Peyer's patch (tissue), 4 donors: ENCODE results near the gene CRELD2. TPM values are rescaled to one million over a fixed set of nuclear protein-coding genes. Genes with fewer than 3 reads are reported as not detected.

ENCODE experiments used
- DNase-seq, 3 donors: peaks; one replicate each; pipeline ENCODE4 v3.0.0-alpha.2; 2017 to 2019
- H3K27ac ChIP-seq, 4 donors: fragments of 200-600 bp; sonication (generic); one replicate each; pipeline ENCODE4 v1.5.1; 2016 to 2019
- H3K27me3 ChIP-seq, 2 donors: fragments of 200-600 bp; sonication (generic); one replicate each; pipeline ENCODE4 v1.5.1; 2019
- H3K36me3 ChIP-seq, 3 donors: fragments of 200-600 bp; sonication (generic); one replicate each; pipeline ENCODE4 v1.5.1; 2016 to 2019
- H3K4me1 ChIP-seq, 4 donors: fragments of 200-600 bp; sonication (generic); one replicate each; pipeline ENCODE4 v1.5.1; 2016 to 2019
- H3K4me3 ChIP-seq, 4 donors: fragments of 200-600 bp; sonication (generic); 1 replicate in 3 of 4; 2 replicates in 1 of 4; pipeline ENCODE4 v1.5.1; 2016 to 2019; ENCODE audit warnings: mild to moderate bottlenecking in 1 of 4
- H3K9me3 ChIP-seq, 4 donors: fragments of 200-600 bp; sonication (generic); one replicate each; pipeline ENCODE4 v1.5.1; 2016 to 2019; ENCODE audit warnings: mild to moderate bottlenecking in 1 of 4
- POLR2A ChIP-seq, 2 donors: fragments of 450-650 bp; IDR thresholded peaks; one replicate each; pipeline ENCODE4 v1.5.1; 2017; ENCODE audit warnings: antibody characterized with exemption in 2 of 2, mild to moderate bottlenecking in 2 of 2, moderate library complexity in 2 of 2
- total RNA-seq, 4 donors: library from RNA; depleted of rRNA; stranded (reverse); fragments of >200 nt; gene quantifications; one replicate each; pipeline ENCODE4 v1.1.0, GENCODE V29; 2016
- TF ChIP-seq, protein P1 (sequence below), 6 experiments: fragments of 450-650 bp in 4 of 6; fragments of 200-600 bp in 2 of 6; sonication (generic) in 1 of 6; IDR thresholded peaks; one replicate each; pipeline ENCODE4 v1.5.1; 2017 to 2019; ENCODE audit warnings: antibody characterized with exemption in 6 of 6, mild to moderate bottlenecking in 3 of 6, moderate library complexity in 1 of 6

CRELD2 gene
- total RNA-seq, 4 donors from 2014 or later, result 33.3 to 52.0 (median 41.1) TPM

DNA sequence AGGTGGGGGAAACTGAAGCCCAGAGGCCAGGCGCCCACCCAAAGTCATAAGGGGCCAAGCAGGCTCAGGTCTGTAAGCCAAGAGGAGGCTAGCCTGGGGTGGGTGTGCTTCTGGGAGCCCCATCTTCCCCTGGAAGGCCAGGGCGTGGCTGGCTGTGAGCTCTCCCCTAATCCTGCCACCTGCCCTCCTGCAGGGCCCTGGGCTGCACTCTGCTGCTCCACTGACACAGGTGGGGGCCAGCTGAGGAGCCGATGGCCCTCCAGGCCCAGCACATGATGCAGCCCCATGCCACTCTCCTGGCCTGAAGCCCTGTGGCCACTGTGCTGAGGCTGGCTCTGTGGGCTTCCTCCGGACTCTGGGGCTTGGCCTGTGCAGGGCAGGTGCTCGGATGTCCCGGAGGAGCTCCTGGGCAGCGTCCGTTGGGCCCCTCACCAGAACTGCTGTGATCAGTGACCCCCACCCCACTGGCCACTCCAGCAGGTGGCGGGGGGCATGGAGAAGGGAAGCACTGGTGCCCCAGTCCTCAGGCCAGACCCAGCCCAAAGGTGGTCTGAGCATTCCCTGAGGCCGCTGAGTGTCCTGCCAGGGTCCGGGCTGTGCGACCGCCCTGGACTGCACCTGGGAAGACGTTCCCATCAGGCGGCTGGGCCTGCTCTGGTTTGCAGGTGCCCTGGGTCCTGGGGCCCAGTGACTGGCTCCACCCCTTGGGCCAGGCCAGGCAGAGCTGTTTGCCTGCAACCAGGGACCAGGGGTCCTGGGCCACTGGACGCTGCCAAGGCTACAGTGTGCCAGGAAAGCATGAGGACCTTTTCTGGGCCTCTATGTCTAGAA, 50.6 kb downstream of the CRELD2 start:
- Histone ChIP-seq H3K27ac (peak overlapping the region in 2 of 4 donors; percentile 77 to 95), H3K9me3 (no peaks in the 10 kb centered on the region), H3K4me1 (peaks cover 17 to 70% (median 45%) of the 10 kb centered on the region in 4 donors), H3K27me3 (no peaks in the 10 kb centered on the region), H3K4me3 (no peak overlapping the region), H3K36me3 (peaks cover 0 to 11% (median 0%) of the 10 kb centered on the region in 3 donors)
- TF ChIP-seq, protein P1, sequence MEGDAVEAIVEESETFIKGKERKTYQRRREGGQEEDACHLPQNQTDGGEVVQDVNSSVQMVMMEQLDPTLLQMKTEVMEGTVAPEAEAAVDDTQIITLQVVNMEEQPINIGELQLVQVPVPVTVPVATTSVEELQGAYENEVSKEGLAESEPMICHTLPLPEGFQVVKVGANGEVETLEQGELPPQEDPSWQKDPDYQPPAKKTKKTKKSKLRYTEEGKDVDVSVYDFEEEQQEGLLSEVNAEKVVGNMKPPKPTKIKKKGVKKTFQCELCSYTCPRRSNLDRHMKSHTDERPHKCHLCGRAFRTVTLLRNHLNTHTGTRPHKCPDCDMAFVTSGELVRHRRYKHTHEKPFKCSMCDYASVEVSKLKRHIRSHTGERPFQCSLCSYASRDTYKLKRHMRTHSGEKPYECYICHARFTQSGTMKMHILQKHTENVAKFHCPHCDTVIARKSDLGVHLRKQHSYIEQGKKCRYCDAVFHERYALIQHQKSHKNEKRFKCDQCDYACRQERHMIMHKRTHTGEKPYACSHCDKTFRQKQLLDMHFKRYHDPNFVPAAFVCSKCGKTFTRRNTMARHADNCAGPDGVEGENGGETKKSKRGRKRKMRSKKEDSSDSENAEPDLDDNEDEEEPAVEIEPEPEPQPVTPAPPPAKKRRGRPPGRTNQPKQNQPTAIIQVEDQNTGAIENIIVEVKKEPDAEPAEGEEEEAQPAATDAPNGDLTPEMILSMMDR (IDR thresholded peaks at IDR 0.05), result no peak
- TF ChIP-seq POLR2A (IDR thresholded peaks at IDR 0.05), result no peak
- peak; percentile 15 to 52 (median 51) for DNase-seq

DNA sequence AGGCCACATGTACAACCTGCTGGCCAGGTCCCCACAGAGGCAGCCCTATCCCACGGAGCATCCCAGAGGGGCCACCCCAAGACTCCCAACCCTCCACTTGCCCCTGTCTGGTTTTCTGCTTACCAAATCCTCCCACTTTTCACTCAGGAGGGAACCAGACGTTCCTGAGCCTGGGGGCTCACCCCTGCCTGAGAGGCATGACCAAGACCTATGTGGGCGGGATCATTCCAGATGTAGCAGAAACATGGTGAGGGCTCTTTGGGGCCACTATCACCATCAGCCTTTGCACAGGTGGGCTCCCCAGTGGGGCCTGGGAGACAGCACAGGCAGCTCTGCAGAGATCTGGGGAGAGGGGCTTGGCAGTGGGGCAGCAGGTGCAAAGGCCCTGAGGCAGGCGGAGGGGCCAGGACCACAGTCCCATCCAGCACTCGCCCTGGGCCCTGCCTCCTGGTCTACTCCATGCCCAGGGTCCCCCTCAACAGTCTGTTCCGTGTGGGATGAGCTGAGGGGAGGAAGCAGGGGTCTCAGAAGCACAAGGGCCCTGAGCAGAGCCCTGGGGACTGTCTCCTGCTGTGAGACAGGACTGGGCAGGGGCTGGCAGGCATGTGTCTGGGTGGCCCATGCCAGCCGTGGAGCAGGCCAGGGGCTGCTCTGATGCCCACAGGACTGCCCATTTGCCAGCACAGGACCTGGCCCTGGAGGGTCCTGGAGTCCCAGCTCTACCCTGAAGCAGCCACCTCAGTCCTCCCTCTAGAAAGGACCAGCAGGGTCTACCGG, 51.5 kb downstream of the CRELD2 start:
- Histone ChIP-seq H3K27ac (peak overlapping the region; percentile 80 to 97 (median 94)), H3K4me3 (peak overlapping the region in 1 of 4 donors; percentile 1), H3K9me3 (no peaks in the 10 kb centered on the region), H3K27me3 (no peaks in the 10 kb centered on the region), H3K36me3 (peaks cover 0 to 2% (median 0%) of the 10 kb centered on the region in 3 donors), H3K4me1 (peaks cover 17 to 61% (median 45%) of the 10 kb centered on the region in 4 donors)
- DNase-seq, result peak; percentile 16 to 46 (median 45)
- TF ChIP-seq, protein P1 (IDR thresholded peaks at IDR 0.05), result no peak

DNA sequence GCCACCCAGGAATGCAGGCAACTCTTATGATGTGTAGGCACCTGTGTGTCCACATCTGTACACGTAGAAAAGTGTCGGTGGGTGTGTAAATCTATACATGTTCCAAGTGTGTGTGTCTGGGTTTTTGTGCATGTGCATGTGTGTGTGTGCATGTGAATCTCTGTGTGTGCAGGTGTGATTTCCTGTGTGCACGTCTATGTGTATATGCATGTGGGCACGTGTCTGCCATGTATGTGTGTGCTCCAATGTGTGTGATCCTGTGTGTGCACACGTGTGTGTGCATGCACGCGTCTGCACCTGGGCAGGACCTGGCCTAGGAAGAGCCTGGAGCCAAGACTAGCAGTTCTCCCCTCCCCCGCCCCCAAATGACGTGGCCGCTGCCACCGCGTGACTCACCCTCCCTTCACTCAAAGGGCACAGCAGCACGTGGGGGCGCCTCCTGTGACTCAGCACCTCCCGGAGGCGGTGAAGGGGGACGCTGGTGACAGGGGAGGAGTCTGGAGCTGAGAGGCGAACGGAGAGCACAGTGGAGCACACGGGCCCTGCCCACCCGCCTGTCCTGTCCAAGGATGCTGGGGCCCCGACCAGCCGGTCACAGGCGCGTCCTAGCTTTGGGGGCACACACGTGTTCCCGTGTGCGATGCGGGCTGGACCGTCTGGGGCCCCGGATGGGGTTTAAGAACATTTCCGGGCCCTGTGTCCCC, 52.2 kb downstream of the CRELD2 start:
- no peaks in the 10 kb centered on the region for H3K36me3 ChIP-seq
- H3K27me3 ChIP-seq, result no peaks in the 10 kb centered on the region
- peak overlapping the region; percentile 80 to 97 (median 94) for H3K27ac ChIP-seq
- peak; percentile 95 to 98 (median 98) for DNase-seq
- peaks cover 17 to 56% (median 40%) of the 10 kb centered on the region in 4 donors for H3K4me1 ChIP-seq
- no peaks in the 10 kb centered on the region for H3K9me3 ChIP-seq
- peak overlapping the region; percentile 44 to 62 (median 52) for H3K4me3 ChIP-seq
- peak; percentile 96 to 97 for TF ChIP-seq POLR2A (IDR thresholded peaks at IDR 0.05)
- TF ChIP-seq, protein P1 (IDR thresholded peaks at IDR 0.05), result peak in 2 of 6 experiments; percentile 3 to 4

DNA sequence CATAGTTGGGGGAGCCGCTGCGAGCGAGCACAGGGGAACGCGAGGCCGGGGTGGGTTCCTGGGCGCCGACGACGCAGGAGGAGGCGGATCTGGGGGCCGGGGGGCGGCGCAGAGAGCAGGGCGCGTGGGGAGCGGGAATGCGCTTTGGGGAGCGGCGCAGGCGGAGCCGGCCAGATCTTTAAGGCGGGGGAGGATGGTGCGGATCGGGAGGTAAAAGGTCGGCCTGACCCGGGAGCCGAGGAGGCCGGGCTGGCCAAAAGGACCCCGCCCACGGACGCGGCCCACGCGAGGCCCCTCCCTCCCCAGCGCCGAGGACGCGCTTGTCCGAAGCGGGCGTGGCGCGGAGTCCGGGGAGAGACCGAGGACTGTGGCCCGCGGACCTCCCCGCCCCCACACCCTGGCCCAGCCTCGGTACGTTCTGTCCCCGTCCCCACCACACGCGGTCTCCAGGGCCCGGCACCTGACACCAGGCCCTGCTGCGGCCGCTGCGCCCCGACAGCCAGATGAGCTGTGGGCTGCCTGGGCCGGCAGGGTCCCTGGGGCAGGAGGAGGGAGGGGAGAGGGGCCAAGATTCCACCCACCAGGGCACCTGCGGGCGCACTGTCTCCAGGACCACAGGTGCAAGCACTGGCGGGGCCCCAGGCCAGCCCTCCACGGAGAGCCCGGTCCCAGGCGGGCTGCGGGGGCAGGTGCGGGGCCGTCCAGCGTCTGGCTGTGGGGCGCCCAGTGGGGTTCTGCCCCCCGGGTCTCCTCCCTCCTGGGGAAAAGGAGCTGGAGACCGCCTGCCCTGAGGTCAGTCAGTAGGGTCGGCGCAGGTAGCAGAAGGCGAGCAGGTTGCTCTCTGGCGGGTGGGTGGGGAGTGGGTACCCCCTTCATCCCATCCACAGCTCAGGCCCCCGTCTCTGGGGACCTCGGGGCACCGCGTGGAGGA, 53.1 kb downstream of the CRELD2 start:
- no peaks in the 10 kb centered on the region for H3K36me3 ChIP-seq
- peak overlapping the region; percentile 44 to 62 (median 52) for H3K4me3 ChIP-seq
- DNase-seq, result peak; percentile 68 to 97 (median 93)
- peaks cover 17 to 47% (median 37%) of the 10 kb centered on the region in 4 donors for H3K4me1 ChIP-seq
- H3K27ac ChIP-seq, result peak overlapping the region; percentile 80 to 97 (median 94)
- H3K9me3 ChIP-seq, result no peaks in the 10 kb centered on the region
- H3K27me3 ChIP-seq, result no peaks in the 10 kb centered on the region
- TF ChIP-seq, protein P1 (IDR thresholded peaks at IDR 0.05), result peak in 1 of 6 experiments; percentile 7
- peak; percentile 55 to 70 for TF ChIP-seq POLR2A (IDR thresholded peaks at IDR 0.05)
